Middle frontal gyrus (tissue), 1 donor: ENCODE data around the gene OR2A25.
"Not testable (repeated sequence)": the region's sequence is repeated elsewhere in the genome, so short reads cannot be mapped to it uniquely, and the experiment has no call there.

Experiments
- DNase-seq: peaks from one replicate; pipeline ENCODE4 v3.0.0-alpha.2; 2015; ENCODE audit warnings: low spot score; ENCODE audit errors: extremely low spot score

Gene OR2A25, protein sequence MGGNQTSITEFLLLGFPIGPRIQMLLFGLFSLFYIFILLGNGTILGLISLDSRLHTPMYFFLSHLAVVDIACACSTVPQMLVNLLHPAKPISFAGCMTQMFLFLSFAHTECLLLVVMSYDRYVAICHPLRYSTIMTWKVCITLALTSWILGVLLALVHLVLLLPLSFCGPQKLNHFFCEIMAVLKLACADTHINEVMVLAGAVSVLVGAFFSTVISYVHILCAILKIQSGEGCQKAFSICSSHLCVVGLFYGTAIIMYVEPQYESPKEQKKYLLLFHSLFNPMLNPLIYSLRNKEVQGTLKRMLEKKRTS

DNA sequence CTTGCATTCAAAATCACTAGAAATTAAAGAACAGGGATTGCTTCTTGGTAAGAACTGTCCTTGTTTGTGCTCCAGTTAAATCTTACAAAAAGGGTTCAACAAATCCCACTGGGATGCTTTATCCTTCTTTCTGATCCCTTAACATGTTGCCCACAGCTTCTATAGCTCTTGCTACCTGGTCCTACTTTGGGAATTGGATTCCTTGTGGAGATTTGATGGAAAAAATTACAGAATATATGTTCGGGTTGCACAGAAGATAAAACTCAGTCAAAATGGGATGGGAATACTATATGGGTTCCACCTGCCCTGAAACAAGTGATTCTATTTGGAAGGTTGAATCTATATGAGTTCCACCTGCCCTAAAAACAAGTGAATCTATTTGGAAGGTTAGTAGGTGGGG, at the start of gene OR2A25:
OR2A25 (plus strand) TSS at position 301 of the 400 bp plus-strand sequence. CDS start 4,409 bp downstream, outside the sequence.
- no peak for DNase-seq

DNA sequence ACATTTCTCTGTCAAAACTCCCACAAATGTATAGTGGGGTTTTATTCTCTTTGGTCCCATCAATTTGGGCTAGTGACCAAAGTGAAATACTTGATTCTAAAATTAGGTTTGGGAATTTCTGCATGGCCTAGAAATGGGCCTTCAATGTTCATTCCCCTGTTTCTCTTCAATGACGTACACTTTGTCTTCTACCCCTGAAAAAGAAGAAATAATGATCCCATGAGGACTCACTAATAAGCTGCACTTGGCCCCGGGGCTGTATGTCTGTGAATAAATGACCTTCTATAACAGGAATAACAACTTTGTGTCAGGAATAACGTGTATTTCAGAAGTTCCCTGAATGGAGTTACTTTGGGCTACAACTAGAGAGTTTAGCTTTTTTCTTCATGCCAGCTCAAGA, 49.3 kb upstream of the OR2A25 start:
- DNase-seq = no peak

DNA sequence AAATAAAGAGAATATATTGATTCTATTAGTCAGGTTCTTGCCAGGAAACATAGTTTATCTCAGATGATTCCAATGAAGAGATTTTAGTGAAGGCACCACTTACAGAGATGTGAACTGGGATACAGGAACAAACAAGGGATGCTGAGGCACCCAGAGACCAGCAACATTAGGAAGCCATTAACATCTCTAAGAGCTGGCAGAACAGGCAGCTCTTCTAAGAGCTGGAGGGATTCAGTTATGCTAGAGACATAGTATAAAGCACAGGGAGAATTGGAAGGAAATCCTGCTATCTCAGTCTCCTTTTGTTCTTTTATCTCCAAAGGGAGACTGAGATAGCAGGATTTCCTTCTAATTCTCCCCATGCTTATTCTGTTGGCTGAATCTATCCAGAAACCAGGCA, 47.4 kb upstream of the OR2A25 start:
- no peak for DNase-seq

DNA sequence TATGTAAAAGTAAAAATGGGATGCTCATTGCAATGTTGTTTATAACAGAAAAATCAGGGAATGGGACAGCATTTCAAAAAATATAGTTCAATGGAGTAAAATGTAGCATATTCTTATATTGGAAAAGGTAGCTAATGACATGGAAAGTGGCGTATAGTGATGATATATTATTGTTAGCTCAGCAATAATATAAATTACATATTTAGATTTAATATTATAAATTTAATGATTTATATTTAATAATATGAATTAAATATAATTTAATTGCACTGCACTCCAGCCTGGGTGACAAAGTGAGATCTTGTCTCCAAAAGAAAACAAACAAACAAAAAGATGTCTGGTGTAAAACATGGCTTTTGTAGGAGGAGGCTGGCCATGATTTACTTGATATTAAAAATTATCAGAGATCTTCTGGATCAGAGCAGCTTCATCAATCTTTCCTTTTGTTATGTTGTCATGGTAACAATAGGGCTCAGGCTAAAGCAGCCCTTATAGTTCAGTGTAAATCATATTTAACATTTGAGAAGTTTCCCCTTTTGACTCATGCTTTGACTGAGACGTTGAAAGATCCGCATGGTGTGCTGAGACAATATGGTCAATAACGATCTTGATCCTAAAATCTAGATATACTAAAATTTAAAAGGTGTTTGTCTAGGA, 46.3 kb upstream of the OR2A25 start:
- no peak for DNase-seq

DNA sequence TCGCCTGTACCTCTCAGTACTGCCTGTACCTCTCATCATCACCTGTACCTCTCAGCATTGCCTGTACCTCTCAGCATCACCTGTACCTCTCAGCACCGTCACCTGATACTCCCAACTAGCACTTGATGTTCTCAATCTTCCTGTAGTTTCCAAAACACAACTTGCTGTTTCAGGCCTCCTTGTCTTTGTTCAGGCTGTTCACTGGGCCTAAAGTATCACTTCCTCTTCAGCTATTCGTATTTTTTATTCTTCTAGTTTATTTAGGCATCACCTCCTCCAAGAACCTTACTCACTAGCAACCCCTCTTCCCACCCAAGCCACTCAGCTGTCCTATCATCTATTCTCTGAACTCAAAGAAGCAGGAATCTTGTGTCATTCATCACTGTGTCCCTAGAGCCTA, 45.4 kb upstream of the OR2A25 start:
- no peak for DNase-seq

DNA sequence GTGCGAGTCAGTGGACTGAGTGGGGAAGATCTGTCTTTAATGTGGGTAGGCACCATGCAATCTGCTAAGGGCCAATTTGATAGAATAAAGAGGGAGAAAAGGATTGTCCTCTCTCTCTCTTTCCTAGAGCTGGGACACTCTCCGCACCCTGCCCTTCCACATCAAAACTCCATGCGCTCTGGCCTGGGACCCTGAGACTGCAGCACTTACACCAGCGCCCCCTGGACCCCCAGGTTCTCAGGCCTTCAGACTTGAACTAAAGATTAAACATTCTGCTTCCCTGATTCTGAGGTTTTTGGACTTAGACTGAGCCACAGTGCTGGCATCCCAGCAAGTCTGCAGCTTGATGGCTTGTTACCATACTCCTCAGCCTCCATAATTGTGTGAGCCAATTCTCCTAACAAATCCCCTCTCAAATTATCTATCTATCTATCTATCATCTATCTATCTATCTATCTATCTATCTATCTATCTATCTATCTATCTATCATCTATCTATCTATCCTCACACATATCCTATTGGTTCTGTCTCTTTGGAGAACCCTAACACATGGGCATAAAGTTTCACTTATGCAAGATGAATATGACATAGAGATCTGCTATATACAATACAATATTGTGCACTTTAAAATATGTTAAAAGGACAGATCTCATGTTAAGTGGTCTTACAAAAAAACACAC, 43.3 kb upstream of the OR2A25 start:
- no peak for DNase-seq

DNA sequence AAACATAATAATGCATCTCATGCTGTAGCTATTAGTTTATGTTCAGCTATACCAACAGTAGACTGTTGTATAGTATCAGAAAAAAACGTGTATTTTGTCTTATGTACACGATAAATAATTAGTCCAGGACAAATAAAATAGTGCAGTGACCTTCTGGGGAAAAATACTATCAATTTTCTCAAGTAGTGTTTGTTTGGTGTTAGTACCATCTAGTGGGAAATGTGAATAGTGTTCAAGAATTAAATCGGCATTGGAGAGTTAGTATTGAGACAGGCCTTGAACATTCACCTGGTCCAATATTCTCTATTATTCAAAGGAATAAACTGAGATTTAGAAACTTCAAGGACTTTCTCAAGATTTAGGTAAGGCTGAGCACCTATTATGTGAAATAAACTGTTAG, 42.5 kb upstream of the OR2A25 start:
- DNase-seq = no peak

DNA sequence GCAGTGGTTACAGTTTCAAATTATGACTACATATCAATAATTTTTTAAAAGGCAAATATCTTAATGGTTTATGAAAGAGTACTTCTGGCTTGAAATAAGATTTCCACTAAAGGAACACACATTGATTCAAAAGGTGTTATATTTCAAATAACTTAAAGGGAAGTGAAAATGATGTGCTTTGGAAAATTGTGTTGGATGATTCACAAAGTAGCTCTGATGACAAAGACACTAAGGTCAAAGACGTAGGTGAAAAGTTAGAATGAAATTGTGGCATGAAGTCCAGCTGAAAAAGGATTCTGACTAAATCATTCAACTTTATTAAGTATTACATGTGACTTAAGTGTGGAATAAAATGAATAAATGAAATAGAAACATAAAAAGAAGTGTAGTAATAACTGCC, 41.6 kb upstream of the OR2A25 start:
- no peak for DNase-seq

DNA sequence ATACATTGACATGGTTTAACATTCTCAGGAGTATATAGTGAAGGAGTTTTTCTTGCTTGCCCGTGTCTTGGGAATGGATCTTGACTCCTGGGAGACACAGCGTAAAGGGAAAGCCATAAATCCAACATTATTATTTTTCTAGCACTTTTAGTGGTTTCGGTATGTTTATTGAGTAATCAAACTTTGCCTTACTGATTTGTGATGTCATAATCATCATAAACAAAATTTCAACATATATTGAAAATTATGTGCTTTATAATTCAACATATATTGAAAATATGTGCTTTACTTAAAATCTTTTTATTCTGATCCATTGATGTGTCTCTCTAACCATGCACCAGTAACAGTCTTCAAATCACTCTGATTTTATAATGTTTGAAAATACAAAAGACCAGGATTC, 41.1 kb upstream of the OR2A25 start:
- no peak for DNase-seq

DNA sequence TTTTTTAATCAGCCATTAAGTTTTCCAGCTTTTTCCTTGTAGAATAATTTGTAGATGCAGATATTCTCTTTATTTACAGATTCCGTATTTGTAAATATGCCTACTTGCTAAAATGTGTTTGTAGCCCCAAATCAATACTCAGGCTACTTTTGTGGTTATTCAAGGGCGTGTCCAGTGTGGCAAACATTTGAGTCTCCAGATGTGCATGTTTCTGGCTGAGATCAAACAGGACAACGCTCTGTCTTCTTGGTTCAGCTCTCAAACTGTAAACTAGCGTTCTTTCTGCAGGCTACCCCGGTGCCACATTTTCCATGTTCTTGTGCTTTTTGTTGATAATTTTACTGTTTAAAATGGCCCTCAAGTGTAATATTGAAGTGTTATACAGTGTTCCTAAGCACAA, 37.1 kb upstream of the OR2A25 start:
- DNase-seq = no peak

DNA sequence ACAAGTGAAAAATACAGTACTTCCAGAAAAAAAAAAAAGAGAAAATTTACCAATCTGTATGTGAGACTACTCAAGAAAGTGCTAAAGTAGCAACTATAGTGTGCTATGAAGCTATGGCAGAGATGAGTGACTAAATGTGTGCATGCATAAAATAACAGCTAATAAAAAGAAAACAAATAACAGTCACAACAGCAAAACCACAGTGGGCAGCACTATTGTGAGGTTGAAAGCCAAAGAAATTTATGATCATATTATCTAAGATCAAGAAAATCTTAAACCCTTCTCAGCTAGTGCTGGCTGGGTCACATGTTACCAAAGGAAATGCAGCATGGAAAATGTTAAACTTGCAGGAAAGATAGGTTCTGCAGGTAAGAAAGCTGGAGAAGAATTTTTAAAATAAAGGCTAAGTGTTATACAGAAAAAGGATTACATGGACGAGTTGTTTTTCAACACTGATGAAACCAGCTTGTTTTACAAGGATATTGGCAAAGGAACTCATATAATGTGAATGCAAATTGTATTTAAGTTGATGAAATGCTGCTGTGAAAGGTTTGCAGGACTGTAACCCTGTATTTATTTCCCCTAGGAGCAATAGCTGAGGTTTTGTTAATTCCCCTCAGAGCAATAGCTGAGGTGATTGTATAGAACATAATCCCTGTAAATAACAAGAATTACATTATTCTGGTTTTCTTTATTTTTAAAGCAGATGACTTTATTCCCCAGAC, 36.5 kb upstream of the OR2A25 start:
- DNase-seq = no peak

DNA sequence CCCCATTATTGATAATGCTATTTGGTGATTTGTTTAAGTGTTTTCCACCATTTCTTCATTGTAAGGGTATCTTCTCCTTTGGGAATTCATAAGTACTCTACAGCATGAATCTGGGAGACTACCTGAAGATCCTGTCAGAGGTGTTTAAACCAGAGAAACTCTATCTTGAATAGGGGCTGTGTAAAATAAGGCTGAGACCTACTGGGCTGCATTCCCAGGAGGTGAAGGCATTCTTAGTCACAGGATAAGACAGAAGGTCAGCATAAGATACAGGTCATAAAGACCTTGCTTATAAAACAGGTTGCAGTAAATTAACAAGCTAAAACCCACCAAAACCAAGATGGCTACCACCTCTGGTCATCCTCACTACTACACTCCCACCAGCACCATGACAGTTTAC, 34.2 kb upstream of the OR2A25 start:
- no peak for DNase-seq

DNA sequence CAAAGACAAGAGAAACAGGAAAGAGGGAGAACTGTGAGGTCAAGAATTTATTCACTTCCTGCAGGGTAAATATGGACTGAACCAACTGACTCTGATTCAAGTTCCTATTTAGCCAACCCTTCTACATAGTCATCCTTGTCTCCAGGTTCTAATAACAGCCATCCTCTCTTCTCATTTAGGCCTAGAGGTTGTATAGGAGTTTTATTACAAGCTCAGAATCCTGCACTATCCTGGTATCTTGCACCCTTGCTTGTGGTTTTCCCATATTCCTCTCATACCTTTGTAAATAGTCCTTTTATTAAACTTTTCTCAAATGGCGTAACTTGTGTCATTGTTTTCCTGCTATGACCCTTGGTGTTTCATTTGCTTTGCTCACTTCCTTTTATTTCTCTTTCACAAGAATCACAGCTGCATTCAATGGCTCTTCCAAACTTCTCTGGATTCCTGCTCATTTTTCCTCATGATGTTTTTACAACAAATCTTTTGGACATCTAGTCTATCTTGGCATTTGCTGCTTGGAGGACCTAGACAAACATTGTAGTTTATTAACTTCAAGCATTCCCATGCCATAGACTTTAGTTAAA, 33.2 kb upstream of the OR2A25 start:
- no peak for DNase-seq

DNA sequence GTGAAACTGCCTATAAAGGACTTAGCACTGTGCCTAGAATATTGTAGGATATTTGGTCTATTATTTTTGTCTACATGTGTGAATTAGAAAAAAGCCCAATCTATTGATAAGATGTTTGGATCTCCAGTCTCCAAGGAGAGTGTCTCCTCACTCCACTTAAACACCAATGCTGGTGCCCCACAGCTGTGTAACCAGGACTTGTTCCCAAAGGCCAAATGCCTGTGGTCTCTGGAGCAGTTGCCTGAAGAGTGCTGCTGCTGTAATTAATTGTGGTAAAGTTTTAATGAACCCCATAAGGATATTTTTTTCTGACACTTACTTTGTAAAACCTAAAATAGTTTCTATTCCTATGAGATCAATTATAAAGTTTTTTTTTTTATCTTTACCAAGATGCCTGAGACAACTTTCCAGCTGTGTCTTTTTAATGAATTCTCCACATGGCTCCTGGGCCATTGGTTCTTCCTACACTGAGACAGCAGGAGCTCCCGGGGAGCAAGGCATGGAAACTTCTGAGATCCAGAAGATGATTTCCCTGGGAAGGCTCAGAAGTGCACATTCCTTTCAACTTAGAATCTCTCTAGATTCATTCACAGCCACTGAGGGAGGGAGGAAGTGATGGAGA, 32.1 kb upstream of the OR2A25 start:
- no peak for DNase-seq

DNA sequence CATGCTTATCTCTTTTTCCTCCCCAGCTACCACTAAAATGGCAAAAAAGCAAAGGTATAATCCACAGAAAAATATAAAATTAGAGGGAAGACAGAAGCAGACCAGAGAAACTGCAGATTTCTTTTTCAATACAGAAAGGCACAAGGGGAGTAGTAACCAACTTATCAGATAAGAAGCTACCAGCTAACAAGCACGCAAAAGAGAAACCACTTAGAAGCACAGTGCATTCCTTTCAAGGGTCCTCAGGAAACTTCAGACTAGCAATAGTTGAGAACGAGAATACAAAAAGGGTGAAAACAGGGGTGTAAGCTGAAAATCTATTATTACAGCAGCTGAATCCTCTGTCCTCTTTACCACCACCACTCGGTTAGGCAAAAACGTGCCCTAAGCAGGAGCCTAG, 30.7 kb upstream of the OR2A25 start:
- DNase-seq = no peak

DNA sequence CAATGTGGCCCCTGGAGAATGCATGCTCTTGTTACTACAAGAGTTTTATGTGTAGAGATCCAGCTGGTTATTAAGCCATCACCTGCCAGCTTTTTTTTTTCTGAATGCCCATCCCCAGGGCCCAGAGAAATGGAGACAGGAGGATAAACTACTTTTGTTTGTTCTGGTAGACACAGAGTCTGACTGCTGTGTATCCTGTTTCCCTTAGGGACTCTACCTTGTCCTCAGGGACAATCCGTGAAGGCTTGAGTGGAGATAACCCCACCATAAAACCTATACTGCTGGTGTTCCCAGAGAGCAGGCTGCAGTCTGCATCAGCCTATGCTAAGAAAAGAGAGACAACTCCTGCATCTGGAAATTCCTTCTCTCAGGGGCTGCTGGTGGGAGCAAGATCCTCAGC, 21.0 kb upstream of the OR2A25 start, which contains the start of gene OR2A5:
OR2A5 (plus strand) TSS at position 301 of the 400 bp plus-strand sequence. CDS start 1,454 bp downstream, outside the sequence.
- no peak for DNase-seq

DNA sequence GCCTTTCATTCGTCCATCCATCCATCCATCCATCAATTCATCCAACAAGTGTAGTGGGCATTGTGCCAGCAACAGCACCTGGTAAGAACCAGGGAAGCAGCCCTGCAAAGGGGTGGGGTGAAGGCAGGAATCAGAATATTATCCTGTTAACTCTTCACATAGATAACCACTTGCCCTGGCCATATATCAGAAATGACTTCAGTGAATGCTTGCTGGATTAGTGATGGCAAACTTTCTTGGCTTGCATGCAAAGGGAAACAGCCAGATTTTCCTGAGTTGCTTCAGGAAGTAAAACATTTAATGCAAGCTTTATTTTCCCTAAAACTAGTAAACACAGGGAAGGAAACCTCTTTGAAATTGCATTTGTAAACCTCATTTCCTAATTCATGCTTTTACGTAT, 20.1 kb upstream of the OR2A25 start:
- no peak for DNase-seq

DNA sequence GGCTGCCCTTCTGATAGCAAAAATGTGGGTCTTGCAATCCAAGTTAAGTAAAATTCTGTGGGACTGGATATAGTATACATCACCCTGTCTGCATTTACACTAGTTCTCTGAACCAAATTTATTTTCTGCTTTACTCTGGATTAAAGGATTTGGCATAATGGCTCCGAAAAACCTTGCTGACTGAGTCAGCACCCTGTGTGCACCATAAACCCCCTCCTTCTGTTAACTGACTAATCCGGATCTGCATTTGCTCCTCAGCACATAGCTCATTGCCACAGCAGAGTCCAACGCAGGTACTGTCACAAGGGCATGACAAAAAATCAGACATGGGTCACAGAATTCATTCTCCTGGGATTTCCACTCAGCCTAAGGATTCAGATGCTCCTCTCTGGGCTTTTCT, 19.5 kb upstream of the OR2A25 start:
- DNase-seq = no peak

DNA sequence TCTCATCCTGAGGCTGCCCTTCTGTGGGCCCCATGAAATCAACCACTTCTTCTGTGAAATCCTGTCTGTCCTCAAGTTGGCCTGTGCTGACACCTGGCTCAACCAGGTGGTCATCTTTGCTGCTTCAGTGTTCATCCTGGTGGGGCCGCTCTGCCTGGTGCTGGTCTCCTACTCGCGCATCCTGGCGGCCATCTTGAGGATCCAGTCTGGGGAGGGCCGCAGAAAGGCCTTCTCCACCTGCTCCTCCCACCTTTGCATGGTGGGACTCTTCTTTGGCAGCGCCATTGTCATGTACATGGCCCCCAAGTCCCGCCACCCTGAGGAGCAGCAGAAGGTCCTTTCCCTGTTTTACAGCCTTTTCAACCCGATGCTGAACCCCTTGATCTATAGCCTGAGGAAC, 18.7 kb upstream of the OR2A25 start:
- not testable (repeated sequence) for DNase-seq

DNA sequence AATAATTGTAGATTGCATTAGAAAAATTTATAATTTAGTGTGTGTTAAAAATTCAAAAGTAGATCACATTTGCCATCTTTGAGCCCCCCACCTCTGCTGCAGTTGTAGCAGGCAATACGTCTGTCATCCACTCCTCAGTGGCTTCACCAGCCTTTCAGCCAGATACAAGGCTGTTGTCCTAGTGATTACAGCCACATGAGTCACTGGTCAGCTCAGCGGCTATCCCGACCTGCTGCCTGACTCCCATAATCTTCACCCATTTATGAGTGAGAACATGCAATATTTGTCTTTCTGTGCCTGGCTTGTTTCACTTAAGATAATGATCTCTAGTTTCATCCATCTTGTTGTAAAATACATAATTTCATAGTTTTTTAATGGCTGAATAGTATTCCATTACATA, 11.7 kb upstream of the OR2A25 start:
- no peak for DNase-seq

DNA sequence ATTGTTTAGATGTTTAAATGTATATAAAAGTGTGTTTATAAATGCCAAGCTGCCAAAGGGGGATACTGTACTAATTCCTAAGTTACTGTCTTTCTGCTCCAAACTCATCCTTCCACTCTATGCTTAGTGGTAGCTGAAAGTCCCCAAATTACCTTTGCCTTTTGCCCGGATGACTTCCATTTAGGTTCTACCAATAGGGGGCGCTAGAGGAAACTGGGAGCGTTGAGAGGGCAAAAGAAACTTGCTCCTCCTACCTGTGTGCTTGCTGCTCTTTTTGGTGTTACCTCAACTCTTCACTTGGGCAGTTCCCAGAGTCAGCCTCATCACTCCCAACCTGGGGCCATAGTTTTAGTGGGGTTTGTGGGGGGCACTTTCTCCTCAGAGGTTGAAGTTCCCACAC, 5.9 kb upstream of the OR2A25 start:
- DNase-seq = no peak
